ENCODE data around the gene RNF150. TPM values are rescaled to one million over a fixed set of nuclear protein-coding genes. Genes with fewer than 3 reads are reported as not detected.

Gene RNF150
- total and polyA plus RNA-seq, 12 donors: 10.8 to 131 (median 93.3) TPM

- Histone ChIP-seq H3K4me3 (no peak overlapping the region), H3K9me3 (no peaks in the 10 kb centered on the region), H3K27ac (peak overlapping the region in 7 of 10 donors; percentile 5 to 70 (median 59)), H3K36me3 (no peaks in the 10 kb centered on the region), H3K4me1 (peaks cover 0 to 11% (median 5%) of the 10 kb centered on the region in 9 donors), H3K27me3 (no peaks in the 10 kb centered on the region)
- DNase-seq: peak in 1 of 2 donors; percentile 17
- peak in 7 of 8 donors; percentile 58 to 94 (median 89) for ATAC-seq
- WGBS, 2 donors: 17 to 22% methylated on average over 4 of the region's 4 CpGs
- TF ChIP-seq, protein P1, sequence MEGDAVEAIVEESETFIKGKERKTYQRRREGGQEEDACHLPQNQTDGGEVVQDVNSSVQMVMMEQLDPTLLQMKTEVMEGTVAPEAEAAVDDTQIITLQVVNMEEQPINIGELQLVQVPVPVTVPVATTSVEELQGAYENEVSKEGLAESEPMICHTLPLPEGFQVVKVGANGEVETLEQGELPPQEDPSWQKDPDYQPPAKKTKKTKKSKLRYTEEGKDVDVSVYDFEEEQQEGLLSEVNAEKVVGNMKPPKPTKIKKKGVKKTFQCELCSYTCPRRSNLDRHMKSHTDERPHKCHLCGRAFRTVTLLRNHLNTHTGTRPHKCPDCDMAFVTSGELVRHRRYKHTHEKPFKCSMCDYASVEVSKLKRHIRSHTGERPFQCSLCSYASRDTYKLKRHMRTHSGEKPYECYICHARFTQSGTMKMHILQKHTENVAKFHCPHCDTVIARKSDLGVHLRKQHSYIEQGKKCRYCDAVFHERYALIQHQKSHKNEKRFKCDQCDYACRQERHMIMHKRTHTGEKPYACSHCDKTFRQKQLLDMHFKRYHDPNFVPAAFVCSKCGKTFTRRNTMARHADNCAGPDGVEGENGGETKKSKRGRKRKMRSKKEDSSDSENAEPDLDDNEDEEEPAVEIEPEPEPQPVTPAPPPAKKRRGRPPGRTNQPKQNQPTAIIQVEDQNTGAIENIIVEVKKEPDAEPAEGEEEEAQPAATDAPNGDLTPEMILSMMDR (IDR thresholded peaks at IDR 0.05): no peak
- intact Hi-C loops (cut with DNase I): loop anchor here in 2 of 10 donors (5.0 to 10.0 kb wide), 2 partner anchors 63 to 1691 kb away; partner anchors contain the start of gene INPP4B (in 1 of the 2)
Observed at GRCh38 chr4:141153751-141154510, 20.7 kb upstream of the RNF150 start.

DNA sequence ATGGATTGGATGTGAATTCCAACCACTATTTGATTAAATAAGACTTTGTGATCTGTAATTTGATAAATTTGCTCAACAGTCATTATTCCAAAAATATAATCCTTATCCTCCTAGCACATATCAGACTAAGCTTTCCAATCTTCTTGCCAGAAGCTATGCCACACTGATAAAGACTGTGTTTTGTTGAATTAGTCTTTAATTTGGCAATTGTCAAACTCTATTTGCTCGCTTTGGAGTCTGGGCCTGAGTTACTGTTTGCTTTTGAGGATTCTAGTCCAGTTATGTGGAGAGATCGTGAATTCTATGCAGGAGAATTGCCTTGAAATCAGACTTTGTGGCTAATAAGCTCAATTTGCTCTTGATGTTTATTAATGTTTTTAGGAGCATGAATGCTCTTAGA is 10.9 kb upstream of the RNF150 start:
- Histone ChIP-seq H3K9me3 (no peaks in the 10 kb centered on the region), H3K27me3 (no peaks in the 10 kb centered on the region), H3K36me3 (no peaks in the 10 kb centered on the region), H3K4me1 (peaks cover 0 to 8% (median 0%) of the 10 kb centered on the region in 9 donors), H3K4me3 (no peak overlapping the region), H3K27ac (no peak overlapping the region)
- WGBS, 2 donors: 83 to 93% methylated on average over 2 of the region's 2 CpGs
- no peak for ATAC-seq
- intact Hi-C loops (cut with DNase I): no loop called here
- TF ChIP-seq, protein P1 (IDR thresholded peaks at IDR 0.05): no peak
- no peak for DNase-seq

DNA sequence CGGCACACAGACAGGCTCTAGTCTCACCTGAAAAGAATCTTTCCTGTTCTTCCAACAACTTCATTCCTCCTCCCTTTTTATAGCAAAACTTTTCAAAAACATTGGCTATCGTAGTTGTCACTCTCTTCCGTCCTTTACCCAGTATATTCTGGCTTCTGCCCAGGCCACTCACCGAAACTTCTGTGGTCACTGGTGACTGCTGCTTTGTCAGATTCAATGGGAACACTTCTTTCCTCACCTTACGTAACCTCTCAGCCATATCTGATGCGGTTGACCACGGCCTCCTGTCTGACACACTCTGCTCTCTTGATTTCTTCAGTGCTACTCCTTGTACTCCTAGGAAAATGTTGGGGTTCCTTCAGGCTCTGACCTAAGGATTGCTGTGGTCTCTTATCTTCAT is 9.2 kb upstream of the RNF150 start:
- no peaks in the 10 kb centered on the region for H3K36me3 ChIP-seq
- H3K4me3 ChIP-seq: no peak overlapping the region
- H3K9me3 ChIP-seq: no peaks in the 10 kb centered on the region
- intact Hi-C loops (cut with DNase I): no loop called here
- whole genome bisulfite sequencing, 2 donors: 57 to 60% methylated on average over 7 of the region's 7 CpGs
- H3K27ac ChIP-seq: no peak overlapping the region
- H3K27me3 ChIP-seq: no peaks in the 10 kb centered on the region
- DNase-seq (no peak), ATAC-seq (peak in 4 of 8 donors; percentile 7 to 35 (median 30))
- peaks cover 0 to 8% (median 0%) of the 10 kb centered on the region in 9 donors for H3K4me1 ChIP-seq
- TF ChIP-seq, protein P1 (IDR thresholded peaks at IDR 0.05): no peak

DNA sequence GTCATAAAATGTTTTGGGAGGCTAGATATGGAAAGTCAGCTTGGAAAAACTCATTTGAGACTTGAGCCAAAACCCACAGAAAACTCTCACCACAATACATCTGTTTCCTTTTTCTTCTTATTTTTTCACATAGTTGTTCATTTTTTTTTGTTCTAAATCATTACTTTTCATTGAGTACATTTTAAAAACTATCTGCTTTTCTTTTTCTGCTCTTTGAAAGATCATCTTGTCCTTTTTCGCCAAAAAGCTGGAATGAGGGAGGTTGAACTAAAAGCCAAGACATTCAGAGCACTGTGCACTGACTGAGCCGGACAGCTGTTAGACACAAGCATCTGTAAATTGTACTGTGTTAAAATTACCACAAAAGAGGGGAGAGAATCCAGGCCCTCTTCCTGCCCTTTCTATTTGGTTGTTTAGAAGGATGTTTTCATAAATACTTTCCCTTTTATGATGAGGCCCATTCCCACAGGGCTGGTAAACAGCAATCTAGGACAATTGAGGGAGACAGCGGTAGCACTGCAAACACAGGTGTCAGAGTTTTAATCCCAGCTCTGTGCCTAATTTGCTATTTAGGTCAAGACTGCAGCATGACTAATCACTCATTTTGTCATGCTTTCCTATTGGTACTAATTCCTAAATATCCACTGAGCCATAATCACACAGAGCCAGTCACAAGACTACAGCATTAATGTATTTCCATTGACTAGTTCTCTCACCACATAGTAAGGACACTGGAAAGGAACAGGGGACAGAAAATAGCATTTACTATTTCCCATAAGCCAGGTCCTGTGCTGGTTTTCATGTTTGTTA is 7.3 kb upstream of the RNF150 start:
- TF ChIP-seq, protein P1 (IDR thresholded peaks at IDR 0.05): no peak
- Histone ChIP-seq H3K36me3 (no peaks in the 10 kb centered on the region), H3K4me1 (peaks cover 0 to 8% (median 0%) of the 10 kb centered on the region in 9 donors), H3K4me3 (no peak overlapping the region), H3K27me3 (peaks cover 0 to 10% (median 0%) of the 10 kb centered on the region in 7 donors), H3K27ac (peak overlapping the region in 2 of 10 donors; percentile 33 to 35), H3K9me3 (no peaks in the 10 kb centered on the region)
- intact Hi-C loops (cut with DNase I): no loop called here
- 74 to 81% methylated on average over 3 of the region's 3 CpGs for WGBS, 2 donors
- ATAC-seq: peak in 5 of 8 donors; percentile 19 to 68 (median 52)
- DNase-seq: no peak

Measured in heart right ventricle (tissue), 16 donors.